ENCODE data around the gene EIF3F. TPM values are rescaled to one million over a fixed set of nuclear protein-coding genes. Genes with fewer than 3 reads are reported as not detected.

EIF3F gene
- total RNA-seq, 1 donor from 2014 or later: 200 TPM

GRCh38 chr11:8011981-8012444 lies 24.9 kb downstream of the EIF3F start:
- Histone ChIP-seq H3K4me1 (no peaks in the 10 kb centered on the region), H3K27me3 (peaks cover 9% of the 10 kb centered on the region), H3K36me3 (no peaks in the 10 kb centered on the region), H3K9me3 (no peaks in the 10 kb centered on the region), H3K4me3 (no peak overlapping the region), H3K27ac (no peak overlapping the region)
- ATAC-seq (no peak), DNase-seq (no peak)
- intact Hi-C loops (cut with DNase I): no loop called here
- no peak for TF ChIP-seq CTCF (IDR thresholded peaks at IDR 0.05)

GRCh38 chr11:8013833-8014232 lies 26.7 kb downstream of the EIF3F start:
- ATAC-seq (no peak), DNase-seq (peak; percentile 11)
- Histone ChIP-seq H3K27me3 (peaks cover 24% of the 10 kb centered on the region), H3K27ac (no peak overlapping the region), H3K36me3 (no peaks in the 10 kb centered on the region), H3K9me3 (no peaks in the 10 kb centered on the region), H3K4me1 (no peaks in the 10 kb centered on the region), H3K4me3 (no peak overlapping the region)
- intact Hi-C loops (cut with DNase I): no loop called here
- no peak for TF ChIP-seq CTCF (IDR thresholded peaks at IDR 0.05)

- Histone ChIP-seq H3K9me3 (no peaks in the 10 kb centered on the region), H3K4me1 (peaks cover 6% of the 10 kb centered on the region), H3K27me3 (peaks cover 41% of the 10 kb centered on the region), H3K27ac (no peak overlapping the region), H3K36me3 (no peaks in the 10 kb centered on the region), H3K4me3 (no peak overlapping the region)
- intact Hi-C loops (cut with DNase I): no loop called here
- no peak for ATAC-seq
- TF ChIP-seq CTCF (IDR thresholded peaks at IDR 0.05): no peak
- DNase-seq: peak; percentile 20
Observed at GRCh38 chr11:8015753-8016239, 28.7 kb downstream of the EIF3F start.

GRCh38 chr11:8016440-8016839 lies 29.3 kb downstream of the EIF3F start:
- no peaks in the 10 kb centered on the region for H3K9me3 ChIP-seq
- H3K4me1 ChIP-seq: peaks cover 6% of the 10 kb centered on the region
- H3K36me3 ChIP-seq: no peaks in the 10 kb centered on the region
- no peak for ATAC-seq
- H3K27ac ChIP-seq: no peak overlapping the region
- H3K27me3 ChIP-seq: peaks cover 47% of the 10 kb centered on the region
- no peak overlapping the region for H3K4me3 ChIP-seq
- intact Hi-C loops (cut with DNase I): no loop called here
- peak; percentile 6 for DNase-seq
- no peak for TF ChIP-seq CTCF (IDR thresholded peaks at IDR 0.05)

GRCh38 chr11:8017071-8017470 lies 29.9 kb downstream of the EIF3F start:
- H3K4me1 ChIP-seq: peaks cover 6% of the 10 kb centered on the region
- peaks cover 50% of the 10 kb centered on the region for H3K27me3 ChIP-seq
- H3K27ac ChIP-seq: no peak overlapping the region
- TF ChIP-seq CTCF (IDR thresholded peaks at IDR 0.05): no peak
- intact Hi-C loops (cut with DNase I): no loop called here
- DNase-seq (peak; percentile 34), ATAC-seq (no peak)
- H3K4me3 ChIP-seq: no peak overlapping the region
- no peaks in the 10 kb centered on the region for H3K36me3 ChIP-seq
- H3K9me3 ChIP-seq: no peaks in the 10 kb centered on the region

Data from upper lobe of right lung (tissue), 1 donor.